SJSA1 (cell line): ENCODE results near the gene SOST. TPM values are rescaled to one million over a fixed set of nuclear protein-coding genes. Genes with fewer than 3 reads are reported as not detected.

Experiments
- DNase-seq, 2 experiments: peaks; one replicate each; pipeline ENCODE4 v3.0.0-alpha.2; 2015 to 2020; ENCODE audit warnings: low spot score in 2 of 2, low read depth in 1 of 2
- H3K27ac ChIP-seq: fragments of 250-450 bp; sonication (Bioruptor Pico); 2 replicates; pipeline ENCODE4 v1.5.1; 2020; ENCODE audit warnings: mild to moderate bottlenecking, moderate library complexity
- H3K27me3 ChIP-seq: fragments of 250-450 bp; sonication (Bioruptor Pico); replicated peaks from 2 replicates; pipeline ENCODE4 v1.5.1; 2020; ENCODE audit warnings: mild to moderate bottlenecking, moderate library complexity
- H3K36me3 ChIP-seq: fragments of 250-450 bp; sonication (Bioruptor Pico); 2 replicates; pipeline ENCODE4 v1.5.1; 2020; ENCODE audit warnings: mild to moderate bottlenecking
- H3K4me1 ChIP-seq: fragments of 250-450 bp; sonication (Bioruptor Pico); replicated peaks from 2 replicates; pipeline ENCODE4 v1.6.1; 2021; ENCODE audit warnings: mild to moderate bottlenecking
- H3K4me3 ChIP-seq: fragments of 250-450 bp; sonication (Bioruptor Pico); 2 replicates; pipeline ENCODE4 v1.5.1; 2020; ENCODE audit warnings: mild to moderate bottlenecking
- H3K9me3 ChIP-seq: fragments of 250-450 bp; sonication (Bioruptor Pico); replicated peaks from 2 replicates; pipeline ENCODE4 v1.5.1; 2020; ENCODE audit warnings: mild to moderate bottlenecking
- total RNA-seq: library from RNA; depleted of rRNA; stranded (reverse); fragments of >200 nt; shearing (Covaris generic); gene quantifications from 2 replicates; pipeline ENCODE4 v1.2.3, GENCODE V29; 2014

Gene SOST
- total RNA-seq, 1 experiment from 2014 or later = 0.37 TPM

- no peak overlapping the region for H3K4me3 ChIP-seq
- no peaks in the 10 kb centered on the region for H3K27me3 ChIP-seq
- no peaks in the 10 kb centered on the region for H3K36me3 ChIP-seq
- H3K4me1 ChIP-seq = peaks cover 40% of the 10 kb centered on the region
- DNase-seq = peak in 1 of 2 experiments; percentile 69
- H3K27ac ChIP-seq = no peak overlapping the region
- no peaks in the 10 kb centered on the region; the same call in 1 of the 2 replicates for H3K9me3 ChIP-seq
Measured at GRCh38 chr17:43753493-43754129, 5.0 kb downstream of the SOST start.

- Histone ChIP-seq H3K9me3 (no peaks in the 10 kb centered on the region; the same call in 1 of the 2 replicates), H3K27me3 (no peaks in the 10 kb centered on the region), H3K36me3 (no peaks in the 10 kb centered on the region), H3K27ac (no peak overlapping the region), H3K4me3 (no peak overlapping the region), H3K4me1 (peaks cover 54% of the 10 kb centered on the region)
- DNase-seq = no peak
Measured at GRCh38 chr17:43750153-43750552, 8.4 kb downstream of the SOST start.

- no peak for DNase-seq
- H3K4me1 ChIP-seq = peaks cover 40% of the 10 kb centered on the region
Measured at GRCh38 chr17:43745541-43745940, 13.1 kb downstream of the SOST start.

GRCh38 chr17:43741636-43742035 lies 17.0 kb downstream of the SOST start:
- peaks cover 45% of the 10 kb centered on the region for H3K4me1 ChIP-seq
- H3K36me3 ChIP-seq = no peaks in the 10 kb centered on the region
- no peak overlapping the region for H3K27ac ChIP-seq
- H3K4me3 ChIP-seq = no peak overlapping the region
- no peak for DNase-seq
- H3K9me3 ChIP-seq = no peaks in the 10 kb centered on the region
- no peaks in the 10 kb centered on the region for H3K27me3 ChIP-seq

More at GRCh38 chr17:43745541-43745940, 13.1 kb downstream of the SOST start:
- no peaks in the 10 kb centered on the region for H3K36me3 ChIP-seq
- H3K4me3 ChIP-seq = no peak overlapping the region
- no peaks in the 10 kb centered on the region for H3K9me3 ChIP-seq
- H3K27me3 ChIP-seq = no peaks in the 10 kb centered on the region
- H3K27ac ChIP-seq = no peak overlapping the region

- Histone ChIP-seq H3K36me3 (no peaks in the 10 kb centered on the region), H3K9me3 (no peaks in the 10 kb centered on the region), H3K27me3 (no peaks in the 10 kb centered on the region), H3K27ac (peak overlapping the region; percentile 68), H3K4me3 (no peak overlapping the region), H3K4me1 (peaks cover 45% of the 10 kb centered on the region)
- DNase-seq = peak in 1 of 2 experiments; percentile 76
Measured at GRCh38 chr17:43740541-43740940, 18.1 kb downstream of the SOST start.

GRCh38 chr17:43737722-43738121 lies 20.9 kb downstream of the SOST start:
- Histone ChIP-seq H3K9me3 (no peaks in the 10 kb centered on the region), H3K4me1 (peaks cover 68% of the 10 kb centered on the region), H3K27me3 (no peaks in the 10 kb centered on the region), H3K27ac (no peak overlapping the region), H3K36me3 (no peaks in the 10 kb centered on the region), H3K4me3 (no peak overlapping the region)
- no peak for DNase-seq

- H3K4me1 ChIP-seq = peaks cover 77% of the 10 kb centered on the region
- no peak overlapping the region for H3K4me3 ChIP-seq
- H3K27me3 ChIP-seq = no peaks in the 10 kb centered on the region
- DNase-seq = peak in 1 of 2 experiments; percentile 46
- no peak overlapping the region for H3K27ac ChIP-seq
- H3K9me3 ChIP-seq = no peaks in the 10 kb centered on the region
- no peaks in the 10 kb centered on the region for H3K36me3 ChIP-seq
Measured at GRCh38 chr17:43736389-43736788, 22.2 kb downstream of the SOST start.

GRCh38 chr17:43734376-43734775 lies 24.2 kb downstream of the SOST start:
- H3K9me3 ChIP-seq = no peaks in the 10 kb centered on the region
- H3K27ac ChIP-seq = peak overlapping the region; percentile 88
- H3K4me1 ChIP-seq = peaks cover 64% of the 10 kb centered on the region
- H3K27me3 ChIP-seq = no peaks in the 10 kb centered on the region
- DNase-seq = peak; percentile 80
- H3K4me3 ChIP-seq = no peak overlapping the region
- no peaks in the 10 kb centered on the region for H3K36me3 ChIP-seq

- Histone ChIP-seq H3K4me3 (no peak overlapping the region), H3K4me1 (peaks cover 62% of the 10 kb centered on the region), H3K9me3 (no peaks in the 10 kb centered on the region), H3K27ac (peak overlapping the region; percentile 88), H3K36me3 (no peaks in the 10 kb centered on the region), H3K27me3 (no peaks in the 10 kb centered on the region)
- no peak for DNase-seq
Measured at GRCh38 chr17:43733956-43734355, 24.6 kb downstream of the SOST start.

- no peaks in the 10 kb centered on the region for H3K36me3 ChIP-seq
- H3K9me3 ChIP-seq = no peaks in the 10 kb centered on the region
- H3K4me3 ChIP-seq = no peak overlapping the region
- H3K27me3 ChIP-seq = no peaks in the 10 kb centered on the region
- DNase-seq = peak; percentile 90 to 95
- H3K4me1 ChIP-seq = peaks cover 72% of the 10 kb centered on the region
- peak overlapping the region; percentile 88 for H3K27ac ChIP-seq
Measured at GRCh38 chr17:43732958-43733357, 25.6 kb downstream of the SOST start.

GRCh38 chr17:43728081-43728480 lies 30.5 kb downstream of the SOST start:
- H3K27me3 ChIP-seq = no peaks in the 10 kb centered on the region
- peak overlapping the region; percentile 52 for H3K27ac ChIP-seq
- H3K4me3 ChIP-seq = no peak overlapping the region
- DNase-seq = peak; percentile 92 to 93
- peaks cover 71% of the 10 kb centered on the region for H3K4me1 ChIP-seq
- no peaks in the 10 kb centered on the region for H3K36me3 ChIP-seq
- no peaks in the 10 kb centered on the region for H3K9me3 ChIP-seq

GRCh38 chr17:43723697-43724359 lies 34.8 kb downstream of the SOST start:
- Histone ChIP-seq H3K9me3 (no peaks in the 10 kb centered on the region), H3K36me3 (no peaks in the 10 kb centered on the region), H3K27ac (peak overlapping the region; percentile 37), H3K4me1 (peaks cover 84% of the 10 kb centered on the region), H3K4me3 (no peak overlapping the region), H3K27me3 (no peaks in the 10 kb centered on the region)
- peak; percentile 94 to 98 for DNase-seq

- H3K9me3 ChIP-seq = no peaks in the 10 kb centered on the region
- no peaks in the 10 kb centered on the region for H3K27me3 ChIP-seq
- H3K36me3 ChIP-seq = no peaks in the 10 kb centered on the region
- no peak for DNase-seq
- H3K4me1 ChIP-seq = peaks cover 80% of the 10 kb centered on the region
- peak overlapping the region; percentile 28 for H3K27ac ChIP-seq
- no peak overlapping the region for H3K4me3 ChIP-seq
Measured at GRCh38 chr17:43722870-43723665, 35.5 kb downstream of the SOST start.

GRCh38 chr17:43722269-43722619 lies 36.3 kb downstream of the SOST start:
- Histone ChIP-seq H3K36me3 (no peaks in the 10 kb centered on the region), H3K27ac (peak overlapping the region; percentile 84), H3K4me3 (no peak overlapping the region), H3K9me3 (no peaks in the 10 kb centered on the region), H3K4me1 (peaks cover 79% of the 10 kb centered on the region), H3K27me3 (no peaks in the 10 kb centered on the region)
- no peak for DNase-seq
